Skin of body (tissue), 2 donors: ENCODE measurements around the gene CREM. TPM values are rescaled to one million over a fixed set of nuclear protein-coding genes. Genes with fewer than 3 reads are reported as not detected.

ENCODE experiments used
- DNase-seq: peaks from one replicate; lab custom pipeline; 2025; lab: John Stamatoyannopoulos, UW
- total RNA-seq: library from RNA; depleted of rRNA; stranded (reverse); fragments of >200 nt; gene quantifications from one replicate; pipeline ENCODE4 v1.2.3, GENCODE V29; 2014

CREM gene
- total RNA-seq, 1 donor from 2014 or later = 35.0 TPM

GRCh38 chr10:35135861-35136260 is 9.2 kb downstream of the CREM start:
- DNase-seq = no peak

DNA sequence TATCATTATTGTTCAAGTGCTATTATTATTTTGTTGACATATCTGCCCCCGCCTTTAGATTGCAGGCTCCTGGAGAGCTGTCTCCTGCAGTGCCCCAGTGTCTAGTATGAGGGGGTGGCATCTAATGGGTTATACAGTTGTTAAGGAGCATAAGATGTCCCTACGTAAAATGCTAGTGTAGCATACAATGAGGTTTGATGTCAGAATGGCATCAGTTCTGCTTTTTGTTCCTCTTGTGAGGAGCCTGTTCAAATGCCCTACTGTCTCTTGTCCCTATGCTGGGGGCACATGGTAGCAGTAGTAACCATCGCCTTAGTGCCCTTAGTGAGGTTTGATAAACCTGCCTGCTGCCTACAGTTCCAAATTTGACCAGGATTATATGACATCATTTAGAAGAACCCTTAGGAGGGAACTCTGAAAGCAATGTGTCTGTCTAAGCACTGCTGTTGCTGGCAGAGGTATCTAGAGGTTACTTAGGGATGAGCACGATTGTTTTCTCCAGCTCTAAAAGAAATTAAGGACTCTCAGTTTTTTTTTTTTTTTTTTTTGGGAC is 9.7 kb downstream of the CREM start:
- no peak for DNase-seq

DNA sequence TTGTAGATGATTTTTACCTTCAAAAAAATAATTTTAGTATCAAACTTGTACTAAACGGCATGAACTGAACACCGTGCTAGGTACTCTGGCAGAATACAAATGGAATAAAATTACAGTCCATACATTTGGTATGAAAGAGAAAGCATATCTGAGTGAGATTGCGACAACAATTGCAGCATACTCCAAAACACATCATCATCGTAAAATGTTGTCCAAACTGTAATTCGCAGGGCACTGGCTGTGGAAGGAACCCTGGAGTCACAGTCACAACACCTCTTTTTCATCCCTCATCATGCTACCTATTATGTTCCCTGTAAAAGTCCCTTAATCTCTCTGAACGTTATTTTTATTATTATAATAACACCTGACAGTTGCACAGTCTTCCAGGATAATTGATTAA is 13.5 kb downstream of the CREM start:
- no peak for DNase-seq

DNA sequence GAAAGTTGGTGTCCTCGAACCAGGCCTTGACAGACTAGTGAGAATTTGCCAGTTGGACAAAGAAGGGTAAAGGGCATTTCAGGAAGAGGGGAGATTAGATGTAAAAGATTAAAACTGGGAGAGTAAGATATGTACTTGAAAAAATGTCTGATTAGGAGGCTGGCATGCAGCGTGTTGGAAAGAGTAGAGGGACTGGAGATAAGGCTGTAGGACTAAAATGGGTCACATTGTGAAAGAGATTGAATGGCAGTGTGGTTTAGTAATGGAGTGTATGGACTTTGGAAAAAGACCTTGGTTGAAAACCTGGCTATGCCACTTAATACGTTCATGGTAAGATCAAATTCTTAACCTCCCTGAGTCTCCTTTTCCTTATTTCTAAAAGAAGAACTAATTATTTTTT is 14.1 kb downstream of the CREM start:
- no peak for DNase-seq

GRCh38 chr10:35150308-35150707 is 23.7 kb downstream of the CREM start:
- no peak for DNase-seq

DNA sequence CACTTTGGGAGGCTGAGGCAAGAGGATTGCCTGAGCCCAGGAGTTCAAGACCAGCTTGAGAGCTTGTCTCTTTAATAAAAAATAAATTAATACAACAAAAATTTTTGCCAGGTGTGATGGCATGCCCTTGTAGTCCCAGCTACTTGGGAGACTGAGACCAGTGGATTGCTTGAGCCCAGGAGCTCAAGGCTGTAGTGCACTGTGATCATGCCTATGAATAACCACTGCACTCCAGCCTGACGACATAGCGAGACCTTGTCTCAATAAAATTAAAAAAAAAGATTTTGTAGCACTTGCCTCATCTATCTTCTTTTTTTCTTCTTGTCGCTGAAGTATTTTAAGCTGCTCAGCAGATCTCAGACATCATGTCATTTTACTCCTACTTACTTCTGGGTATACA is 26.3 kb downstream of the CREM start:
- no peak for DNase-seq

GRCh38 chr10:35153716-35154115 is 27.1 kb downstream of the CREM start:
- DNase-seq = no peak

- no peak for DNase-seq
Observed at GRCh38 chr10:35160743-35161142, 34.1 kb downstream of the CREM start.

DNA sequence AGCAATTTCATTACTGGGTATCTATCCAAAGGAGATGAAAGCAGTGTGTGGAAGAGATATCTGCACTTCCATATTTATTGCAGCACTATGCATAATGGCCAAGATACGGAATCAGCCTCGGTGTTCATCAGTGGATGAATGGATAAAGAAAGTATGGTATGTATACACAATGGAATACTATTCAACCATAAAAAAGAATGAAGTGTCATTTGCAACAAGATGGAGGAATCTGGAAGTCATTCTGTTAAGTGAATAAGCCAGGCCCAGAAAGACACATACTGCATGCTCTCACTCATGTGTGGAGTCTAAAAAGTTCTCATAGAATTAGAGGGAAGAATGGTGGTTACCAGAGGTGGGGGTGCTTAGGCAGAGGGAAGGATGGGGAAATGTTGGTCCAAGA is 35.3 kb downstream of the CREM start:
- no peak for DNase-seq

- DNase-seq = no peak
Observed at GRCh38 chr10:35165136-35165535, 38.5 kb downstream of the CREM start.

GRCh38 chr10:35165811-35166210 is 39.2 kb downstream of the CREM start:
- no peak for DNase-seq

- DNase-seq = no peak
Observed at GRCh38 chr10:35166607-35167006, 40.0 kb downstream of the CREM start.

- no peak for DNase-seq
Observed at GRCh38 chr10:35167342-35167741, 40.7 kb downstream of the CREM start.

GRCh38 chr10:35172146-35172545 is 45.5 kb downstream of the CREM start:
- no peak for DNase-seq

DNA sequence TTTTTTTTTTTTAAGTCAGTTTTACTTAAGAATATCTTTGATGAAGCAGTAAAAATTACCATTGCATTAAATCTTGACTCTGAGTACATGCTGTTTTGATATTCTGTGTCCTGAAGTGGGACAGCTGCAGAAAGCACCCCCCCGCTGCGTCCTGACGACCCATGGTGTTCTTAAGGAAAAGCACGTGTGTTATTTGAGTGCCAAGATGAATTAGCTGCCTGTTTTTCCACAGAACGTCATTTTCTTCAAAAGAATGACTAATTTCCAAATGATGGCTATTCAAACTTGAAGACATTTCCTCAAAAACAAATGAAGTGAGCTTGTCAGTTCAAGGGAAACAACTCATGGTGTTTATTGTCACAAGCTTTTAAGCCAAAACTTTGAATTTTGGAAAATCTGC is 45.9 kb downstream of the CREM start:
- peak; percentile 75 for DNase-seq

- DNase-seq = no peak
Observed at GRCh38 chr10:35178331-35178730, 51.7 kb downstream of the CREM start.

GRCh38 chr10:35182631-35183510 is 56.2 kb downstream of the CREM start:
- no peak for DNase-seq

- peak; percentile 13 for DNase-seq
Observed at GRCh38 chr10:35184527-35185171, 58.0 kb downstream of the CREM start.

GRCh38 chr10:35185260-35186034 is 58.8 kb downstream of the CREM start:
- DNase-seq = no peak

- DNase-seq = no peak
Observed at GRCh38 chr10:35188954-35189353, 62.3 kb downstream of the CREM start.

DNA sequence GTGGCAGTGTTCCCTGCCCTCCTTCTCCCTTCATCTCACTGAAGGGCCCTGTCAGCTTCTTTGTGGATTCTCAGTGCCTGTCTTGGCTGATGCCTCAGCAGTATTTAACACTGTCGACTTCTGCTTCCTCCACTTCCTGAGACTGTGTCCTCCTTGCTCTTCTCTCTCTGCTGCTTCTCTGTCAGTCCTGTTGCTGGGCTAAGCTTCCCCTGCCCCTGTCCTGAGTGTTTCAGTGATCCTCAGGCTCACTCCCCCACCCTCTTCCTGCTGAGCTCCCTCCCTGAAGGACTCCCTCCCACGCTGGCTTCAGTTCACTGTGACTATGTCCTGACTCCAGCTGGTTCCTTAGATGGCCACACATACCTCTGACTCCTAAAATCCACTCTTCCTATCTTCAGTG is 64.9 kb downstream of the CREM start:
- DNase-seq = no peak
